GM19240 (cell line): ENCODE data around the gene LMX1B.
A peak's percentile ranks its signal among the peaks of the same experiment; 100 is the strongest.

Experiments
- DNase-seq: peaks from one replicate; pipeline ENCODE4 v3.0.0; 2011; ENCODE audit warnings: low spot score; ENCODE audit not compliant: insufficient read length

LMX1B gene

GRCh38 chr9:126604059-126605055 lies 9.4 kb upstream of the LMX1B start:
- DNase-seq, result no peak

GRCh38 chr9:126605792-126606482 lies 7.8 kb upstream of the LMX1B start:
- DNase-seq, result no peak

DNA sequence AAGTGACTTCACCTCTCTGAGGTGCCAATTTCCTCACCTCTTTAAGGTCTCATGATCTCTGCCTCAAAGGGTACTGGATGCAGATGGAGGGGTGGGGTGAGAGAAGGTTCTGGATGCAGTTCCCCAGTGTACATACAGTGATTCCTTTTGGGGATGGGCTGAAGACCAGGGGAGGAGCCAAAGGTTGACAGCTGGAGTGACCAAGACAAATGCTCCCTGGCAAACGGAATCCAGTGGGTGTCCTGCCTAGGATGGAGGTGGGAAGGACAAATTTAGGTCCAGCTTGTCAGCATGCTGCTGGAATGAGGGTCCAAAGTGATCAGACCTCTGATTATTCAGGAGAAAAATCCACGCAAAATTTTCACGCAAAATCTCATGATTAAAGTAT lies 7.3 kb upstream of the LMX1B start:
- DNase-seq, result no peak

- DNase-seq, result no peak
These were observed 6.6 kb upstream of the LMX1B start for GRCh38 chr9:126607086-126607485.

- DNase-seq, result no peak
These were observed 6.0 kb upstream of the LMX1B start for GRCh38 chr9:126607731-126608130.

DNA sequence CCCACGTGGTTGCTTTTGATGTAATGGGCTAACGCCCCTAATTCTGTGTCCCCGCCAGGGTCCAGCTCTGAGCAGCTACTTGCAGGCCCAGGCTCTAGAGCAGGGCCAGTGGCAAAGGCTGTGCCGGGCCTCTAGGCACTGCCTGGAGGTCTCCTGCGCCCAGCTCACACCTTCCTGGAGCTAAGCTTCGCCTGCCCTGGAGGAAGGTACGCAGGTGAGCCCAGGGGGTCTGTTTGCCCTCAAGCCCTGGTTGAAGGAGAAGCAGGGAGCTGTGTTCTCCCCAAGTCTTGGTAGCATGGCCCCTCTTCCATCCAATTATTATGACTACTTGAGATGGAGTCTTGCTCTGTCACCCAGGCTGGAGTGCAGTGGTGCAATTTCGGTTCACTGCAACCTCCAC lies 5.2 kb upstream of the LMX1B start:
- DNase-seq, result no peak

DNA sequence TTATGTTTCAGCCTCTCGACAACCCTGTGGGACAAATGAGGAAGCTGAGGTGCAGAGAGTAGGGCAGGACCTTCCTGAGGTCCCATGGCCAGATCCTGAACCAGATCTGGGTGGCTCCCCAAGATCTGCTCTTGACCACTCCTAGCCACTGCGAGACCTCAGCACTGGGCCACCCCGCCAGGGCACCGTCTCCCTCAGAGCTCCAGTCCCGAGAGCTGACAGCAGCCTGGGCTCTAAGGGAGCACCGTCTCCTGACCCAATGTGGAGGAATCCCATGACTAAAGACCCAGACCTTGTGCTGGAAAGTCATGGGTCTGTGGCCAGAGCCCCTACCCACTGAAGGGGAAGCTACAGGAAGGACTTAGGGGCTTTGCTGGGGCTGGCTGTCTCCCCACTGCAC lies 4.5 kb upstream of the LMX1B start:
- DNase-seq, result no peak

GRCh38 chr9:126609711-126610388 lies 3.9 kb upstream of the LMX1B start:
- DNase-seq, result no peak

DNA sequence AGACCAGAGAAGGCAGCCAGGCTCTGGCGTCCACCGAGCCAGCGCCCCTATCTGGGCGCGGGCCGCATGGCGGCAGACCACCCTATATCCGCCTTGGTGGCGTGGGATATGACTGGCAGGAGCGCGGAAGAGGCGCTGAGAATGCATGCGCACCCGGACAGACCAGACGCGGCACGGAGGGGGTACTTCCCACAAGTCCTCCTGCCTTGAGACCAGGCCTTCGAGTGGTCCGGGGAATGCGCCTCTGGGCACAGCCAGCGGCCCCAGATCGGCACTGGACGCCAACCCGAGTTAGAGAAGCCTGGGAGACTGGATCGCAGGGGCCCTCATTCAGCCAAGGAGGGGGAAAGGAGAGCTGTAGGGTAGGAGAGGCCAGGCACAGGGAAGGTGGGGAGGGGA lies 2.5 kb upstream of the LMX1B start:
- DNase-seq, result no peak

DNA sequence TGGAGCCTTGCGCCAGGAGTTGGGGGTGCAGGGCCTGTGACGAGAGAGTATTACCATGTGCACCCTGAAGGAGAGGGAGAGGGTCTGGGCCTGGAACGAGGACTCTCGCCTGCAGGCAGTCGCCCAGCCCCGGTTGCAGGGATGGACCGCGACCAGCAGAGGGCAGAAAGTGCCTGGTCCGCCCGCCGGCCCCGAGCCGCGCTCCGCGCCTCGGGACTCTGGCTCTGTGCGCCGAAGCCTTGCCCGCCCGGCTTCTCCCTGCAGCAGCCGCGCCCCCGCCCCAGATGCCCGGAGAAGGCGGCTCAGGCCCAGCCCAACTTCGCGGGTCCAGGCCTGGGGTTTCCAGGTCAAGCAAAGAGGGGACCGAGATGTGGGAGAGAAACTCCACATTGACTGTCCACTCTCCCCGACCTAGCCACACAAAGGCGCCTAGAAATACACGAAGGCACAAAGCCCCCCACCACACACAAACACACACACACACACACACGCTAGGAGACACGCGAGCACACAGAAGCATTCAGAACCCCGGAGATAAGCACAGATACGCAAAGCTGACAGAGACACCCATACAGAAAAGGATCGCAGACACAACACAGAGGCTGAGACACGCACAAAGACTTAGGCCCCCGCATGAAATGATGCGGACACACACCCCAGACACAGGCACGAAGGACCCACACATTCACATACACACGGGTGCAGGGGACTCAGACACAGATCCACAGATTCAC lies 2.0 kb upstream of the LMX1B start:
- peak; percentile 81 for DNase-seq

DNA sequence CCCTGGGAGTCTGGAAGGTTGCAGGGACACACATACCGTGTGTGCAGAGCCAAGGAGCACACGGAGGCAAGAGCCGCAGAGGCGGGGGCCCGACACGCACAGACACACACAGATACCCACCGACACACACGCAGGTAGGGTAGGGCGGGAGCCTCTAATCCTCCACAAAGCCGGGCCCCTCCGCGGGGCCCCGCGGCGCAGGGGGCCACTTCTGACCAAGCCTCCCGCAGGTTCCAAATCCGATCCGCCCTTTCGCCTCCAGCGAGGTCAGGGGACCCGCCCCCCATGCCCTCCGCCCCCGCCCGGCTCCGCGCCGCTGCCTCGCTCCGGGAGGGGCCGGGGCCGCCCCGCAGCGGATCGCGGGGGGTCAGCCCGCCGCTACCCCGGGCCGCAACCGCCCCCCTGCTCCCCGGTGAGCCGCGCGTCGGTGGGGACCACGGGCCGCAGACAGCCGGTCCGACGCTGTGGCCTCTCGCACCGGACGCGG lies 1.4 kb upstream of the LMX1B start:
- DNase-seq, result no peak

DNA sequence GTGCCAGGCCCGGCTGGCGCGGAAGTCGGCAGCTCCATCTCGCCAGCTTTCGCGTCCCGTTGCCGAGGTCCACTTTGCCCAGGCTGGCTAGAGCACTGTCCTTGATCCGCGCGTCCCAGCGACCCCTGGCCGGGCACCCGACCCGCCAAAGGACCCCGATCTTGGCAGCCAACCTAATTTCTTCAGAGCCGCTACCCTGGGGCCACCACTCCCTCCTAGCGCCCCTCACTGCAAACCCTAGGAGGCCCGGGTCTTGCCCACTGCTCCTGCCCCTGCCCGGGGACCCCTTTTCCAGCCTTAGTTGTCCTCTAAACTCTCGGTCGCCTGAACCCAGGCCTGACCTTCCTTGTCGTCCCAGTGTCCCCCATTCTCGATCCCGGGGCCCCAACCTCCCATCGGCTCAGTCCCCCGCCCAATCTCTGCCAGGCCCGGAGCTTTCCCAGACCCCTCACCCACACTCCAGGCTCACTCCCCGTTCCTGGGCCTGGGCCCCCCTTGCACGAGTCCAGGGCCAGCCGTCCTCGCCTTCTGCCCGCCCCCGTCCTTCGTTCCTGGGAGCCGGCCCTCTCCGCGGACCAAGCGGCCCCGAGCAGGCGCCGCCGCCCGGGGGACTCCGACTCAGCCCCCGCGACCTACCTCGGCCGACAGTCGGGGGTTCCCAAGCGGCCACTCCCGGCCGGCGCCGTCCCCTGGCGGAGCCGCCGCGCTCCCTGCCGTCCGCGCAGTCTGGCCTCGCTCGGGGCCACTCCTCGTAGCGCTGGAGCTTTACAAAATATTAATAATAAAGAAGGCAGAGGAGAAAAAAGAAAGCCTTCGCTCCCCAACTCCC lies 701 bp upstream of the LMX1B start:
- no peak for DNase-seq

DNA sequence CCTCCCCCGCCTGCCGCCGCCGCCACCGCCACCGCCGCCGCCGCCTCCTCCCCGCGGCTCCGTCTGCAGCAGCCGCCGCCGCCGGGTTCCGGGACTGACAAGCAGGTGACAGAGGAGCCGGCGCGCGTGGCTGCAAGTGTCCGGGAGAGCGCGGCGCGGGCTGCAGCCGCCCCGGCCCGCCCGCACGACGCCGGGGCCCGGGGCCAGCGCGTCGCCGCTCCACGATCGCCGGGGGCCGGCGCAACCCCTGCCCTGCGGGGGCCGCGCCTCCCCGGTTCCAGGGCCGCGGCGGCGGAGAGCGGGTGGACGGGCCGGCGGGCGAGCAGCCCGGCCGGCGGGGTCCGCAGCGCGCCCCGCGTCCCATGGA lies 343 bp downstream of the LMX1B start:
- no peak for DNase-seq

- no peak for DNase-seq
These were observed 922 bp downstream of the LMX1B start for GRCh38 chr9:126614455-126615244.

DNA sequence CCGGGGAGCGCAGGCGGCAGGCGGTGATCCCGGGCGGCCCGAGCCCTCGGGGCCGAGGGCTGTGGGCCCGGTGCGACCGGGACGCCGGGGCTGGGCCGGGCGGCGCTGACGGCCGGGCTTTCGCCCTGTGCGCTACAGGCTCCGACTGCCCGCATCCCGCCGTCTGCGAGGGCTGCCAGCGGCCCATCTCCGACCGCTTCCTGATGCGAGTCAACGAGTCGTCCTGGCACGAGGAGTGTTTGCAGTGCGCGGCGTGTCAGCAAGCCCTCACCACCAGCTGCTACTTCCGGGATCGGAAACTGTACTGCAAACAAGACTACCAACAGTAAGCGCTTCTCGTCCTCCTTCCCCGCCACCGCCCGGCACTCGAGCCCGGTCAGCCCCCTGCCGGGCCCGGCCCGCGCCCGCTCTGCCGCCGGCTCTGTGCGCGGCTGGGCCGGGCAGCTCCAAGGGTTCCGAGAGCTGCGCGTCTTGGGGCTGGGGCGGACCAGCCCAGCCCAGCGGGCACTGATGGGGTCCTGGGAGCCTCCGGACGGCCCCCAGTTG lies 1.6 kb downstream of the LMX1B start:
- no peak for DNase-seq

DNA sequence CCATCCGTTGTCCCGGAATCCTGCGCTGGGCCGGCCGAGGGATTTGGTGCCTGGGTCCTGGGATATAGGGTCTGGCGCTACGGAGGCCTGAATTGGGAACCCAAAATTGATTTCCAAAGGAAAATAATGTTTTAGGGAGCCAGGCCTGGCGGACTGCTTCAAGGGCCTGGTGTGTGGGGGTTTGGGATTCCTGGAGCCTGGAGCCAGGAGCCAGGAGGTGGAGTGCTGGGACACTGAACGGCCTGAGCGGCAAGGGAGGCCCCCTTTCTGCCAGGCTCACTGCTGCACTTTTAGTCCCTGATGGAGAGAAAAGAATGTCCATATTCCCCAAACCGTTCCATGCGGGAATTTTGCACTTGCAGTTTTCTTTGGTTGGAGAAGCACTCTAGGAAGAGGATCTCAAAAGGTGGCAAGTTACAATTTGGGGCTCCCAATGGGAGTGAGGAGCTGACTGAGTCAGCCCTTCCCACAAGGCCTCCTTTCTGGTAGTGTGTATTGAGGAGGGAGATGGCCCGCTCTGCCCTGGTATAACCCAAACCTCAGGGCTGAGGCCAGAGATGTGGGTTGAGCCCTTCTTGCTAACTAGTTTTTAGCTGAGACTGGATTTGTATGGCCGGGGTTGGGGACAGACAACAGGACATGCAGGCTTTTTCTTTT lies 2.2 kb downstream of the LMX1B start:
- DNase-seq, result no peak

DNA sequence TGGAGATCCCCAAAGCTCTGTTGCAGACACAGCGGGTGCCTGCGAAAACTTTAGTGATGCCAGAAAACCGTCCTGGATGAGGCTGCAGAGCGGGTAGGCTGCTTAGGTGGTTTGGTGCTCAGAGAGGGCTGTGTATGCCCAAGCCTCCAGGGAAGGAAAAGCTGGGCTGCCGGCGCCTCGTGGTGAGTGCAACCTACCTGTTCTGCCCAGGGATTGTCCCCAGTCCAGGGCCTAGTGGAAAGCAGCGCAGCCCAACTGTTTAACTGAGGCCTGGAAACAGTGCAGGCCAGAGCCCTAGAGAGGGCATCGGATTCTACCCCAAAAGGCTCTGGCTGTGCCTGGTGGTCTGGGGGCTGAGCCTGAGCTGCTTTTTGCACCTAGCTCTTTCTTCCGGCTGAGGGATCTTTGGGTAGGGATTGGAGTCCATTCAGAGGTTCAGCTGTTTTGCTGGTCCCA lies 2.8 kb downstream of the LMX1B start:
- DNase-seq, result no peak

- no peak for DNase-seq
These were observed 3.5 kb downstream of the LMX1B start for GRCh38 chr9:126617003-126617822.
